ENCODE data around the gene CCDC6. TPM values are rescaled to one million over a fixed set of nuclear protein-coding genes. Genes with fewer than 3 reads are reported as not detected.
"Not testable (repeated sequence)": the region's sequence is repeated elsewhere in the genome, so short reads cannot be mapped to it uniquely, and the experiment has no call there.

CCDC6 gene
- total RNA-seq, 2 experiments from 2014 or later: 21.6 to 22.1 TPM

GRCh38 chr10:59877191-59877671 is 29.1 kb downstream of the CCDC6 start:
- DNase-seq: no peak
- ChIA-PET CTCF (interaction anchor here (2.0 kb wide), 1 partner anchor 12 kb away, joined by 10 read pairs; no protein-coding TSS in a partner anchor), POLR2A (interaction anchor here (1.9 kb wide), 1 partner anchor 29 kb away, joined by 4 read pairs; the partner anchor contains the start of gene CCDC6)
- Histone ChIP-seq H3K4me1 (ENCODE audit: insufficient read depth, low read length) (peaks cover 16% of the 10 kb centered on the region), H3K36me3 (ENCODE audit: insufficient read depth, low read length) (no peaks in the 10 kb centered on the region), H3K4me3 (ENCODE audit: low read length) (no peak overlapping the region), H3K27me3 (ENCODE audit: control insufficient read depth in 1 of 2, insufficient read depth in 2 of 2, low read length in 2 of 2) (no peaks in the 10 kb centered on the region), H3K9me3 (ENCODE audit: control insufficient read depth in 1 of 2, insufficient read depth in 1 of 2, low read length in 2 of 2) (no peaks in the 10 kb centered on the region), H3K27ac (ENCODE audit: low read depth in 1 of 2, low read length in 2 of 2) (no peak overlapping the region)
- no peaks in the 10 kb centered on the region for H3K27me3 Mint-ChIP-seq
- H3K27ac Mint-ChIP-seq: no peak overlapping the region
- intact Hi-C loops (cut with DNase I, micrococcal nuclease): no loop called here
- H3K36me3 Mint-ChIP-seq (ENCODE audit: low read depth): peaks cover 6% of the 10 kb centered on the region
- H3K4me3 Mint-ChIP-seq: no peak overlapping the region
- ATAC-seq (ENCODE audit: poor library complexity): no peak
- H3K4me1 Mint-ChIP-seq (ENCODE audit: low read depth): peaks cover 86% of the 10 kb centered on the region
- H3K9me3 Mint-ChIP-seq: no peaks in the 10 kb centered on the region
- TF ChIP-seq CTCF (IDR thresholded peaks at IDR 0.05): no peak

- peaks cover 6% of the 10 kb centered on the region for H3K36me3 Mint-ChIP-seq (ENCODE audit: low read depth)
- Histone ChIP-seq H3K27me3 (ENCODE audit: control insufficient read depth in 1 of 2, insufficient read depth in 2 of 2, low read length in 2 of 2) (no peaks in the 10 kb centered on the region), H3K4me1 (ENCODE audit: insufficient read depth, low read length) (peaks cover 19% of the 10 kb centered on the region), H3K36me3 (ENCODE audit: insufficient read depth, low read length) (no peaks in the 10 kb centered on the region), H3K9me3 (ENCODE audit: control insufficient read depth in 1 of 2, insufficient read depth in 1 of 2, low read length in 2 of 2) (no peaks in the 10 kb centered on the region), H3K27ac (ENCODE audit: low read depth in 1 of 2, low read length in 2 of 2) (no peak overlapping the region), H3K4me3 (ENCODE audit: low read length) (no peak overlapping the region)
- ChIA-PET POLR2A (interaction anchor here (1.9 kb wide), 1 partner anchor 29 kb away, joined by 4 read pairs; the partner anchor contains the start of gene CCDC6), CTCF (interaction anchor here (2.0 kb wide), 1 partner anchor 12 kb away, joined by 10 read pairs; no protein-coding TSS in a partner anchor)
- no peak overlapping the region for H3K4me3 Mint-ChIP-seq
- no peaks in the 10 kb centered on the region for H3K9me3 Mint-ChIP-seq
- no peak overlapping the region for H3K27ac Mint-ChIP-seq
- no peaks in the 10 kb centered on the region for H3K27me3 Mint-ChIP-seq
- intact Hi-C loops (cut with DNase I, micrococcal nuclease): no loop called here
- H3K4me1 Mint-ChIP-seq (ENCODE audit: low read depth): peaks cover 90% of the 10 kb centered on the region
- DNase-seq (no peak), ATAC-seq (ENCODE audit: poor library complexity) (no peak)
- no peak for TF ChIP-seq CTCF (IDR thresholded peaks at IDR 0.05)
These were observed 29.7 kb downstream of the CCDC6 start for GRCh38 chr10:59876695-59877094.

DNA sequence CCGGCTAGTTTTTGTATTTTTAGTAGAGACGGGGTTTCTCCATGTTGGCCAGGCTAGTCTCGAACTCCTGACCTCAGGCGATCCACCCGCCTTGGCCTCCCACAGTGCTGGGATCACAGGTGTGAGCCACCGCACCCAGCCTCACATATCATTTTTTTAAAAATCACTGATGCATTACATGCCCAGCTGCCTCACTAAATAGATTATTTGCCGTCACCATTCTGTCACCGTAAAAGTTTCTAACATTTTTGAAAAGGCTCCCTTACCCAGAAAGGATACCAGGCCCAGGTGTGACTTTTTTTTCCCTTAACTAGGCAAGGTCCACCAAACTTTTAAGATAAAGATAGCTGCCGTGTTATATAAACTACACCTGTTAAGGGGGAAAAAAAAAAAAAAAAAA is 30.1 kb downstream of the CCDC6 start:
- DNase-seq; H3K36me3 Mint-ChIP-seq (ENCODE audit: low read depth); intact Hi-C loops (cut with DNase I, micrococcal nuclease); H3K27me3 ChIP-seq (ENCODE audit: control insufficient read depth in 1 of 2, insufficient read depth in 2 of 2, low read length in 2 of 2); H3K36me3 ChIP-seq (ENCODE audit: insufficient read depth, low read length); H3K4me3 ChIP-seq (ENCODE audit: low read length); H3K27ac Mint-ChIP-seq; H3K27ac ChIP-seq (ENCODE audit: low read depth in 1 of 2, low read length in 2 of 2); H3K4me3 Mint-ChIP-seq; H3K9me3 Mint-ChIP-seq; H3K27me3 Mint-ChIP-seq; H3K9me3 ChIP-seq (ENCODE audit: control insufficient read depth in 1 of 2, insufficient read depth in 1 of 2, low read length in 2 of 2); ATAC-seq (ENCODE audit: poor library complexity): not testable (repeated sequence)
- POLR2A ChIA-PET: interaction anchor here (1.9 kb wide), 1 partner anchor 30 kb away, joined by 4 read pairs; the partner anchor contains the start of gene CCDC6
- H3K4me1 Mint-ChIP-seq (ENCODE audit: low read depth): peaks cover 86% of the 10 kb centered on the region
- CTCF ChIA-PET: interaction anchor here (2.0 kb wide), 1 partner anchor 11 kb away, joined by 10 read pairs; no protein-coding TSS in a partner anchor
- H3K4me1 ChIP-seq (ENCODE audit: insufficient read depth, low read length): peaks cover 17% of the 10 kb centered on the region

Measured in CD4-positive, alpha-beta T cell (primary cell).